ENCODE results near the gene FGF12. TPM values are rescaled to one million over a fixed set of nuclear protein-coding genes. Genes with fewer than 3 reads are reported as not detected.

Gene FGF12
- total RNA-seq, 1 experiment from 2014 or later: 4.6 TPM

DNA sequence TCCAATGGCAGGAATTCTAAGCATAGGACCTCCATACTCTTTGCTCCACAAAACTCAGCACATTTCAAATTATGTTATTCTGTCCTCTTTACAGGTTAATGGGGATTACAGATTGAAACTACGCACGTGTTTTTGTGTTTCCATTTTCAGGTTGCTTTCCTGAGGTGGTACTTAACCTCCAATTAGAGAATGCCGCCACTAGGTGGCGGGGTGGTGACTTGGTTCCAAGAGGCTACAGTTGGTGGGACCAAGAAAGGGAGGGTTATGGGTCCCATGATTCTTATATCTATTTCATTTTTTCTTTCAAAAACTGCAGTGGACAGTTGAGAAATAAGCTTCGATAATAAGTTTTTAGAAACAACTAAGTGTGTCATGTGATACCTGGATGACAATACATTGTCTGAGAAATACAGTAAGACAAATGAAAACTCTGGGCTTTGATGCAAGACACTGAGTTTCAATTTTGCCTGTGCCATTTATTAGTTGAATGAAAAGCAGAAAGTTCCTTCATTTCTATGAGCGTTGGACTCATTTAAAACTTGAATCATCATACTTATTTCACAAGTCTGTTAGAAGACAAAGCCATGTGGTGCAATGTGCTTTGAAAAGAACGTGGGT is 539.0 kb downstream of the FGF12 start:
- DNase-seq (ENCODE audit: low read depth): peak; percentile 42

DNA sequence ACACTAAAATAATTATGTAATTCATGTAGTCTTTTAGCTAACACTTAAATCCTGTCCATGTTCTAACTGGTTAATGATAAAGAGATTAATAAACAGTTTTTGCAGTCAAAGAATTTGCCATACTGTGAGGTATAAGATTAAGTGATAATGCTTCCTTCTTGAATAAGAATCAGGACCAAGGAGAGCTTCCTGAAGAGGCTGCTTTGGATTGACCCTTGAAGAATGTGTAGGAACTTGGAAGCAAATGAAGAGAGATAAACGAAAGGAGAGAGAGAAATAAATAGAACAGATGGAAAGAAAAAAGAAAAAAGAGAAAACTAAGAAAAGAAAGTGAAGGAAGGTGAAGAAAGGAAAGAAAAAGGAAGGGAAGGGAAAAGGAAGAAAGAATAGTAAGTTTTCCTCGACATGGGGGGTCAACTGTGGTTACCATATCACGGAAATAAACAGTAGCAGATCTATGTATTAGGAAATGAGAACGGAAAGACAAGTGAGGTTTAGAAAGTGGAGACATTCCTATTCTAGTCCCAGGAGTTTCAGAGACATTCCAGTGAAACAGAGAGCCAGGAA is 539.8 kb downstream of the FGF12 start:
- DNase-seq (ENCODE audit: low read depth): no peak

DNA sequence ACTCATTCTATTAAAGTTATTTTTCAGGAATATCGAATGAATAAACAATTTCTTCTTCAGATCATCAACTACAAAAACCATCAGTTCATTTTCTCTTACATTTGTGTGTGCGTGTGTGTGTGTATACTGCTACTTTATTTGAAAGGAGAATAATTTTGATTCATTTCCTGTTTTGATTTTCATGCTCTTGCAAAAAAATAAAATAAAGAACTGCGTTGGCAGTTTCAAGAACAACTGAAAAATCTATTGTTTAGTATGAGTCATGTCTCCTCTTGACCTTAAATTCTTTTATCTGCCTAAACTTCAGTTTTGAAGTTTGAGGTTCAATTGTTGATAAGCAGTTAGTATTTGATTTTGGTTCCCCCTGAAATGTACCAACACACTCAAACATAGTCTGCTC is 540.8 kb downstream of the FGF12 start:
- peak; percentile 21 for DNase-seq (ENCODE audit: low read depth)

DNA sequence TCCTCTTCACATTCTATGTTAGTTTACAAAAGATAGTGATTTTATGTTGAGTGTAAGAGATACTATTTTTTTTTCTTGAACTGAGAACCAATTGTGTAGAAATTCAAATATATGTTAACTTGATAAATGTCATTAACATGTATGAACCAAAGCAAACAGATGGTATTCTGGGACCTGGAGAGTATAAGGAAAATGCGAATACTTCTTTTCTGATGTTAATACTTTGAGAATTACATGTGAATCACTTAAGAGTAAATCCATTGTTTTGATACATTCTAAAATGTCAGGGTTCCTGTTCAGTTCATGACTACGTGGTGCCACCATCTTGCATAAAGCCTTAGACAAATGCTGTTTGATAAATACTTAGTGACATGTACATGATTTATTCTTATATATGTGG is 541.3 kb downstream of the FGF12 start:
- no peak for DNase-seq (ENCODE audit: low read depth)

DNA sequence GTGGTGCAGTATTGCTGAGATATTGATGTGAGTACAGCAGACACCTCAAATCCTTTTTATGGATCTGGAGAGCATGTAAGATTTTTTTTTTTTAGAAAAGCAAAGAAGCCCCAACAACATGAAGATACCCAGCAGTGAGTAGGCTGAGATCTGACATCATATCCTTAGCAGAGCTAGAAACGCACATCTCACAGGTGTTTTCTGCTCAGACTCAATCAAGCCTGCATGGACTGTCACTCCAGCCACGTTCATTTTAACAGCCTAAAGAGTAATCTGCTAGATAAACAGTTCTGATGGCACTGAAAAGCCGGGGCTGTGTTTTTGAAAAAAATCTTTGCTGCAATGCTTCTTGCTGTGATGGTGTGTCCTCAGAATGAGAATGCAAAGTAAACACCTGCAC is 544.2 kb downstream of the FGF12 start:
- DNase-seq (ENCODE audit: low read depth): no peak

DNA sequence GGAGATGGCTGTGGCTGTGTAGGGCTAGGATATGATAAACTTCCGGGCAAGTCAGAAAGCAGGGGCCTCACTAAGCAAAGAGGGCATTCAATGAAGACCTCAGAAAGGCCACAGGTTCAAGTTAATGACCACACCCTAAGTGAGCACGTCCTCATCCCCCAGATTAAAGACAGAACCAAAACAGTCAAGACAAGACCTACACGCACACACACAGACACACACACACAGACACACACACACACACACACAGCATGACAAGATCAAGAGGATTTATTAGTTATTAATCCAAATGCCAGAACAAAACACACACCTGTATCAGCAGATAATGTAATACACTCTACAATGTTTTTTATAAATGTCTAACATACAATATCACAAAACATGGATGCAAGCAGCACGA is 546.2 kb downstream of the FGF12 start:
- DNase-seq (ENCODE audit: low read depth): no peak

DNA sequence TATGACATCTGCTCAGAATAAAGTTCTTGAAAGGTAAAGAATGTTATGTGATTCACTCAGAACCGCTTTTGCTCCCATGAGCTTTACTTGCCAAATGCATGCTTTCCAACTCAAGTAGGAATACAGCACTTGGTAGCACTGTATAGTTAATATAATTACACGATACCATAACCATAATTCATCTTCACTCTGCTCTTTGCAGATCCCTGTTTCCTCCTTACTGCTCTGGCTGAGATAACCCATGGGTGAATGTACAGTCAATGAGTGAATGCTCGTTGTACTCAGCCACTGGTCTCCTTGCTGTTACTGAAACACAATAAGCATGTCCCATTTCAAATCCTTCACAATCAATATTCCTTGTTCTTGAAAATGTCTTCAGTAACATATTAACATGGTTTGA is 550.0 kb downstream of the FGF12 start:
- DNase-seq (ENCODE audit: low read depth): no peak

DNA sequence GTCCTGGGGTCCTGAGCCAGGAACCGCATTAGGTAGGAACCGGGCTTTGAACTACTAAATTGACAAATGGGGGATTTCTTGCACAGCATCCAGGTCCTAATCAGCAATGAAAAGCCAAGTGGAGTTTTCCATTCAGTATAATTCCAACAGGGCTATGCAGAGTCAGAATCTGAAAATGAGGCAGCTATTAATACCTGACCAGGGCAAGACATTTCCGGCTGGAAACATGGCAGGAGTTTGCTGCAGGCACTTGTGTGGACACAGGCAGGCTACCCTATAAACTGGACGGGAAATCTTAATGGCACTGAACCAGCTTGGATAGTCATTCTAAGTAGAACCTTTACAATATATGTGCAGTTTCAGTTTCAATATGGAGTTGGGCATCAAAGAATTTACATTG is 553.1 kb downstream of the FGF12 start:
- DNase-seq (ENCODE audit: low read depth): no peak

DNA sequence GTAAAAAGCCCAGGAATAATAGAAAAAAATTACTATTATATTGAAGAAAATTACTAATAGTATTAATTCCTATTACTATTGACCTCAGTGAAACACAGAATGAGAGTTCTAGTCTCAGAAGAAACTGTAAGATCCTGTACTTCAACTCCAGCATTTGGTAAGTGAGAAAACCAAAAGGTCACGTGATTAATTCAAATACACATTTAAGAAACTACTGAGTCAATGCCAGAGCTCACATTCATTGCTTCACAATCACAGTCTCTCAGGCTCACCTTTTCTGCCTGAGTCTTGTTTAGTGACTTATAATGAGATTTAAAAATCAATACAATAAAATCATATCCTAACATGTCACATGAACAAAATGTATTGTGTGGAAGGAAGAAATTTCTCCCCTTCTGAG is 556.1 kb downstream of the FGF12 start:
- DNase-seq (ENCODE audit: low read depth): no peak

DNA sequence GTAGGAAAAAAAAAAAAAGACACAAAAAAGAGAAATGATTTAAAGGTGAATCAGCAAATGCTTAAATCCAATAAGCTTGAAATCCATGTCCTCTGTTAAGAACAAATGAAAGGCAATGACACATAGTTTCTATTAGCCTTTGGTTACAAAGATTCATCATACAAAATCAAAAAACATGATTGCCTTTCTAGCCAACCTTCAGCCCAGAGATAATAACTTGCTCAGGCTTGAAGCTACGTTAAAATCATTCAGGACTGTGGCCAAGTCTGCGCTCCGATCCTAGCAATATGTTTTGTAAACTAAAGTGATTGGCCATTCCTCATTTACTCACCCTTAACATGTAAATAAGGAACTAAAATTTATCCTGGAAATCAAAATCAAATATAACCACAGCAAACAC is 556.7 kb downstream of the FGF12 start:
- peak; percentile 45 for DNase-seq (ENCODE audit: low read depth)

DNA sequence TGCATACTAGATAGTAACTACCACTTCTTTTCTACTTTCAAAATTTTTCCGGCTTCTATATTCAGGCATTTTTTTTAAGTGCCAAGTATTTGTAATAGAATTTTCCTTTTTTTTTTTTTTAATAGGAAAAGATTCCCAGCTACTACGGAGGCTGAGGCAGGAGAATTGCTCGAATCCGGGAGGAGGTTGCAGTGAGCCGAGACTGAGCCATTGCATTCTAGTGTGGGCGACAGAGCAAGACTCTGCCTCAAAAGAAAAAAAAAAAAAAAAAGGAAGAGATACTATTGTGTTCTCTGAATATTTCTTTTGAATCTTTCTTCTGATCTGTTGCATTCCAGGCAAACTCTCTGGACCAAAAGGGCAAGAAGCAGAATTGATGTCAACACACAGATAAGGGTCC is 557.3 kb downstream of the FGF12 start:
- no peak for DNase-seq (ENCODE audit: low read depth)

DNA sequence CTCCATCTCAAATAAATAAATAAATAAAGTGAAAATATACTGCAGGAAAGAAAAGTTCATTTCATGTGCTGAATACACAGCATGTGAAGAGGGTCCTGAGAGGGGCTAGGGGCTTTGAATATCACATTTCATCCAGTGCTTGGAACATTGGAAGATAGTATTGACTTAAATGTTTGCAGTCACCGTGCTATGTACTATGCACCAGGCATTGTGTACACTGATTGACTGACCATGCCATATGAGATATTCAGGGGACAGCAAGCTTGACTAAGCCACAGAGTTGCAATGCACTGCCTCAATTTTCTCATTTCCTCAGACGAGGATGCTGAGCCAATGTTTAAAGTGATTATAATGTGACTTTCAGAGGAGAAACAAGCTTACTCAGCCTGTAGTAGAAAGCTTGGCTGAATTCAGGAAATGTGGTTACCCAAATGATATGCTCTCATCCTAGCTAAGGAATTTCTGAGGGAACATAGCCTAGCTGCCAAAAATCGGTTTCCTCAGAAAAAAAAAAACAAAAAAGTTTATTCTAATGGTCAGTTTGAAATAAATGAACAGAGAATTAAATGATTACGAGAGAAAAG is 557.9 kb downstream of the FGF12 start:
- DNase-seq (ENCODE audit: low read depth): peak; percentile 71

DNA sequence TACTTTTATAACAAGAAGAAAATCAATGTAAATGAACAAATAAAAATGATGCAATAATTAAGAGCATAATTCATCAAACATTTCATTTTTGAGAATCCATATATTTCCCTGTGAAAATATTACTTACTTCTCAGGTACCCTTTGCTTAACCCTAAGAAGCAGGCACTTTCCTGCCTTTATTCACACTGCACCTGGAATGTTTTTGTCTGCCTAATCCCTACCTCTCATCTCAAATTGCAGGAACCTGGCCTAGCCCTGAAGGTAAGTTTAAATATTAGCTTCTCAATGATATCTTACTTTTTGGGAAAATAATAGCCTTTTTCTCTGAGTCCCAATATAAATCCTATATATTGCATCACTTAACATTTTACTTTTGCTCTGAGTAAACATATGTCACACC is 559.1 kb downstream of the FGF12 start:
- no peak for DNase-seq (ENCODE audit: low read depth)

DNA sequence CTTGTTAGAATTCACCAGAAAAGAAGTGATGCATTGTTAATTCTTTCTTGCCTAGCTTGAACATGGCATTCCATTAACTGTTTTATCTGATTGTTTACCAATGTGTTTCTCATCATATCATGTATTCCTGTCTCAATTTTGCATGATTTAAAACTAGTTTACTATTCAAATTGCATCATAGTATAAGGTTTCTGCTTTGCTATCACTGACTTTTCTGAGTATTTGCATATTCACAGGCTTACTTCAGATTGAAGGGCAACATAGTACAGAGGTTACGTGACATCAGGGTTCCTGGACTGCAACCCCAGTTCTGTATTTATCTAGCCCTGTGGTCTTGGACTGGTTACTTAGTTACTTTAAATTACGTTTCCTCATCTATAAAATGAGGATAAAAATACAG is 561.8 kb downstream of the FGF12 start:
- no peak for DNase-seq (ENCODE audit: low read depth)

DNA sequence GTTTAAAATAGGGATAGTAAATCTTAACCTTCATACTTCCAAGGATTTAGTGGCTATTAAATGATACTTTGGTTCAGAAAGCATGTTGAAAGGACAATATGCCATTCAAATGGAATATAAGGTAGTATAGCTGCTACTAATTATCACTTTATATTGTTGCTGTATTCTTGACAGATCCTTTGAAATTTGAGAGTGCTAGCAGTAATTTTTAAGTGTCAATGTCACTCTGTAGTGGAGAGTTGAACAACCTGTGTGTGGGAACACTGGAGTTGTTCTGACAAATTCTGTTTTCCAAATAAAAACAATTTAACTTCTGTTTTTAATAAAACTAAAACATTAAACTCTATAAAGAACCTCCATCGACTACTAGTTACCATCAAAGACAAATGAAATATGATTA is 565.7 kb downstream of the FGF12 start:
- DNase-seq (ENCODE audit: low read depth): no peak

DNA sequence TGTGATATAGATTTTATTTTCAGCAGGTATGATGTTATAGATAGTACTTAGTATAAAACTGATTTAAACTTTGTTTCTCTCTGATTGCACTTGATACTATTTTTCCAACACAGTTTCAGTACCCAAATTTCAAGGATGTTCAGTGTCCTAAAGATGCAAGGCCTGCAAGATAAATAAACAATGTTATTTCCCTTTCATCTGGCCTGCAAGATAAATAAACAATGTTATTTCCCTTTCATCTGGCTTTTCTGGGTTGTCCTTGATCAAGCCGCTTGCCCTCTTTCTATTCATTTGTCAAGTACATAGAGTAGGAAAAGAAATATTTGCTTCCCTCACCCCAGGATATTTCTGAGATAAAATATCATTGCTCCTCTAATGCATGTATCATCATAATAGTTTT is 571.0 kb downstream of the FGF12 start:
- no peak for DNase-seq (ENCODE audit: low read depth)

DNA sequence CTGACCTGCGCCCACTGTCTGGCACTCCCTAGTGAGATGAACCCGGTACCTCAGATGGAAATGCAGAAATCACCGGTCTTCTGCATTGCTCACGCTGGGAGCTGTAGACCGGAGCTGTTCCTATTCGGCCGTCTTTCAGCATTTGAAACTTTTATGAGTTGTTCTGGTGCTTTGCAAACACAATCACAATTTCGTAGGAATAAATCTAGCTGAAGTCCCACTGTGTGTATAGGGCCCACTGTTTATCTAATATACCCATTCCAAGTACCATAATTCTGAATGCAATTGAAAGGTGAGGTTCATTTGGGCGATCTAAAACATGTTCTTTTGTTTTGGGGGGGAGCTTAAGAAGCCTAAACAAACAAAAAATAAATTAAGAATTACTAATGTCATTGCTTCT is 572.1 kb downstream of the FGF12 start:
- DNase-seq (ENCODE audit: low read depth): no peak

DNA sequence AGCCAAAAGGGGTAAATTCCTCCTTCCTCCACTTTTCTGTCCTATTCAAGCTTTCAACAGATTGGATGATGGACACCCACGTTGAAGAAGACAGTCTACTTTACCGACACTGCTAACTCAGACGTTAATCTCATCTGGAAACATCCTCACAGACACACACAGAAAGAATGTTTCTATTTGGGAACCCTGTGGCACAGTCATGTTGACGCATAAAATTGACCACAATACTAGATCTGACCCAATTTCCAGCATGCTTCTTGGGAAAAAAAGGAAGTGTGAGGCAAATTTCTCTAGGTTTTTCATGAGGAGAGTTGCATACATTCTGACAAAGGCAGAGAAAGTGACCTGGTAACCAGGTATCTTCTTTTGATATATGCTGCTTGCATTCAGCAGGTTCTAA is 594.1 kb downstream of the FGF12 start:
- peak; percentile 64 for DNase-seq (ENCODE audit: low read depth)

DNA sequence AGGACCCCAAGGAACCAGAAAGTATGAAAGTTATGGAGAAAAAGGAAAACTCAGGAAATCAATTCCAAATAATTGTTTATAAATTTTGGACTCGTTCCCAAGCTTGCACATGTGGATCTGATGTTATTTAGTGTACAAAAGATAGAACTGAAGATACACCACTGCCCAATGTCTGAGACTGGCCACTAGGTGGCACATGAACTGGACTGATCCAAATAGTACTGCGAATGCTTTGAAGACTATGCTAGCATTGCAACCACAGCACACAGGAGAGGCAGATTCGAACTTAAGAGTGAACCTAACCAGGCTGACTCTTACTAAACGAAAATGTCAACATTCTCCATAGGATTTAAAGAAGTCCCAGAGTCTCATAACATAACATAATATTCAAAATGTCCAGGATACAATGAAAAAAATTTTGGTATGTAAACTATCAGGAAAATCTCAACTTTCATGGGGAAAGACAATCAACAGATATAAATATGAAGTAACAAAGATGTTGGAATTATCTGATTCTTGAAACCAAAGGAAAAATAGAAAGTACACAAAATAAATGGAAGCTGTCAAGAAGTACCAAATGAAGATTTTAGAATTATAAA is 596.7 kb downstream of the FGF12 start:
- DNase-seq (ENCODE audit: low read depth): peak; percentile 64

DNA sequence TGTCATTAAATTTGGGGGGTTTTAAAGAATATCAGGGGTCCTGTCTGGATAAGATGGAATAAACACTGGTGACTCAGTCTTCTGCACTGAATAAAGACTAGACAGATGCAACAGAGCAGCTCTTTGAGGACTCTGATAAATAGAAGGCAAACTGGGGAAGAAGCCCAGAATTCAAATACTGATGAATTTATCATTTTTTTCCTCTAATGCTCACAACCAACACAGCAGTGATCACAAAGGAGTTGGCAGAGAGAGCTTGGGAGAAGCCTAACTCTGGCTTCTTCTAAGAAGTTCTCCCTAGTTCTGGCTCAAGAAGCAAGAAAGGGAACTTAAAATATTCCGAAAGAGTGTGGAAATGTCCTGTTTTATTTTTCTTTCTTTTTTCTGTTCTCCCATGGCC is 597.8 kb downstream of the FGF12 start:
- DNase-seq (ENCODE audit: low read depth): no peak

DNA sequence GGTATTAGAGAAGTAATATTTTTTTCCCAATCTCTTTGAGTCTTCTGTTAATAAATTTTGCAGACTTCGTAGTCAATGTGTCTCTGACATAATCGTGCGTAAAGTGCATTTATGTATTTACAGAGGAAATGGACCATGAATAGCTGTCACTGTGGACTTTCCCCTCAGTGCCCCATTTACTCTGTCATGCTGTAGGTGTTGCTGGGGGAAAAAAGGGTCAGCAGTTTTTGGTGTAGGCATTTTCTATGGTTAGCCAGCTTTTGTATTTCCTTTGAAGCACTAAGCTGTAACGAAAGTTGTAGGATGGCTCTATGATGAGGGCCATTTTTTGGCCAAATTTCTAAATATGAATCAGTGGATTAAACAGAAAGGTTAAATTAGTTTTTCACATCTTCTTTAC is 598.4 kb downstream of the FGF12 start:
- no peak for DNase-seq (ENCODE audit: low read depth)

DNA sequence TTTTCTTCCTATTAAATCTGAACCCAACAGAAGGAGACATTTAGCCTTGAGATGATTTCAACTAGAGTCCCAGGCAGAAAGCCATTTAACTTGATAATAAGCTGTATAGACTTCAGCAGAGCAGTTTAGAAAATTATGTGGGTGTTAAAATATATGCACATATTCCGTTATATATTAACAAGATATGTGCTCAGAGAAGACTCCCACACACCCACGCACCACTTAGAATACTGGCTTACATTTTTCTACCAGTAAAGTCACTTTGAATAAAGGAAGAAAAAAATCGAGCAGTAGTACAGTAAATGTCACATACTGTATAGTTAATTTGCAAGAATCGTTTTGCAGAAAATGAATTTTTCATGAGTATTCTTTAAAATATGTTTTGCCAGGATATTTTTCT is 599.3 kb downstream of the FGF12 start:
- no peak for DNase-seq (ENCODE audit: low read depth)

DNA sequence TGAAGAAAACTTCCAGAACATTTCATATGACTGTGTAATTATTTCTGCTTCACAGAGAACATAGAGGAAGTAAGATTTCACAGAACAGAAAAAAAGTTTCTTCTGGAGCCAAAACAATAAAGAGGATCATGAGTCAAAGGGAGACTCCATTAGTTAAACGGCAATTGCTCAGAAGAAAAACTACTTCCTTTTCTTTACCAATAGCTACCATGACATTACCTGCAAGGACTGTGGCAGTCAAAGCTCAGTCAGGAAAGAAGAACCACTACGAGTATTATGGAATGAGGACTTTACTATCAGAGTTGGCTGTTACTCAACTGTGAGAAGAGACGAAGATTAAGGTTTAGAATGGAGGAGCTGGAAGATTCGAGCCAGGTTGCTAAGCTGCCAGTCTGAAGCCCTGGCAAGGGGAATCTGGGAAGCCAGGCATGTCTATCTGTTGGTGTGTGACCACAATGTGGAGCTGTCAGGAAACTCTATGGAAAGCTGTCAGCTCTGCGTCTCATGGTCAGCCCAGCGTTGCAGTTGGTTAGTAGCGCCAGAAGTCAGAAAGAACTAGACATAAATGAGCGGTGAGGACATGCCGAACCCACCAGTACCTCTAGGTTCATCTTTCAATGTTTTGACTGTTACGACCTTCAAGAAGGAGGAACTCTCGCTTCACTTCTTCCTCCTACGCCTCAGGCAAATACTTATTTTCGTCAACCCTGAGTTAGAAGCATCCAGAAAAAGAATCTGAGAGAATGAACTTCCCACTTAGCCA is 604.3 kb downstream of the FGF12 start:
- DNase-seq (ENCODE audit: low read depth): peak; percentile 65

Data from M059J (cell line).